Uterus (tissue), 2 donors: Measurements from ENCODE around the gene SIRT2.
"Not testable (repeated sequence)": the region's sequence is repeated elsewhere in the genome, so short reads cannot be mapped to it uniquely, and the experiment has no call there.

ENCODE experiments used
- CTCF ChIP-seq, 4 experiments: fragments of 200-600 bp in 2 of 4; fragments of 450-650 bp in 2 of 4; sonication (generic) in 2 of 4; IDR thresholded peaks; one replicate each; pipeline ENCODE4 v1.5.1; 2016 to 2019; ENCODE audit warnings: antibody characterized with exemption in 4 of 4, mild to moderate bottlenecking in 2 of 4, moderate library complexity in 1 of 4
- POLR2A ChIP-seq, 2 donors: fragments of 450-650 bp; IDR thresholded peaks; one replicate each; pipeline ENCODE4 v1.6.1; 2016; ENCODE audit warnings: antibody characterized with exemption in 2 of 2, mild to moderate bottlenecking in 1 of 2, moderate library complexity in 1 of 2

- TF ChIP-seq CTCF, POLR2A (IDR thresholded peaks at IDR 0.05): not testable (repeated sequence)
Observed at GRCh38 chr19:38854961-38855360, 44.5 kb downstream of the SIRT2 start.
